GM12878 (cell line): Measurements from ENCODE around the gene ARHGAP9. TPM values are rescaled to one million over a fixed set of nuclear protein-coding genes. Genes with fewer than 3 reads are reported as not detected.

Experiments used
- CBX5 ChIP-seq: sonication (generic); IDR thresholded peaks from 2 replicates; pipeline ENCODE4 v1.6.1; 2016; ENCODE audit warnings: low read depth, moderate library complexity, mild to moderate bottlenecking, inconsistent platforms
- ETV6 ChIP-seq, 2 experiments: fragments of 450-650 bp in 1 of 2; IDR thresholded peaks in 1 of 2; conservative IDR thresholded peaks in 1 of 2; 2 replicates each; pipeline ENCODE4 v1.6.1; 2014; ENCODE audit warnings: antibody characterized with exemption in 1 of 2, borderline replicate concordance in 1 of 2, low read depth in 1 of 2, mild to moderate bottlenecking in 1 of 2, moderate library complexity in 1 of 2
- RAD51 ChIP-seq: fragments of 450-650 bp; IDR thresholded peaks from 2 replicates; pipeline ENCODE4 v1.6.1; 2016; ENCODE audit warnings: moderate library complexity, mild to moderate bottlenecking, inconsistent platforms
- RB1 ChIP-seq: fragments of 450-650 bp; formaldehyde crosslinking; IDR thresholded peaks from 2 replicates; pipeline ENCODE4 v1.6.1; 2017; ENCODE audit warnings: mild to moderate bottlenecking, borderline replicate concordance
- RBBP5 ChIP-seq: fragments of 200-600 bp; sonication (generic); conservative IDR thresholded peaks from 2 replicates; pipeline ENCODE4 v1.6.1; 2016
- SMARCA5 ChIP-seq: fragments of 450-650 bp; IDR thresholded peaks from 2 replicates; pipeline ENCODE4 v1.6.1; 2017; ENCODE audit warnings: mild to moderate bottlenecking
- SPI1 ChIP-seq: IDR thresholded peaks from 2 replicates; pipeline ENCODE4 v1.6.1; 2011; ENCODE audit warnings: low read depth, mild to moderate bottlenecking, low read length, moderate library complexity, borderline replicate concordance; ENCODE audit not compliant: insufficient read depth
- SREBF2 ChIP-seq: IDR thresholded peaks from 2 replicates; pipeline ENCODE4 v1.6.1; 2012; ENCODE audit warnings: mild to moderate bottlenecking, low read length
- STAT1 ChIP-seq: fragments of 450-650 bp; conservative IDR thresholded peaks from 2 replicates; pipeline ENCODE4 v1.6.1; 2014; ENCODE audit warnings: antibody characterized with exemption, mild to moderate bottlenecking
- ZNF274 ChIP-seq: IDR thresholded peaks from one replicate; pipeline ENCODE4 v1.8.0; 2011; ENCODE audit not compliant: insufficient read length, insufficient read depth
- polyA plus RNA-seq, 11 experiments: library from polyadenylated mRNA; depleted of rRNA in 4 of 11; unstranded in 6 of 11; stranded (reverse) in 5 of 11; fragments of >200 nt; fragmentation: Nextera tagmentation in 4 of 11; fragmentation: Illumina TruSeq in 1 of 11; extraction: Ambion mirVana in 4 of 11; extraction: Trizol in 1 of 11; gene quantifications; 1 replicate in 1 of 11; 2 replicates in 10 of 11; pipeline versions ENCODE4 v1.2.1 to v1.2.3, GENCODE V29; 2011 to 2016; ENCODE audit warnings: inconsistent platforms in 2 of 11, missing spikeins in 2 of 11, low read depth in 1 of 11
- total RNA-seq, 4 experiments: library from RNA; depleted of rRNA in 3 of 4; stranded (reverse); fragments of >200 nt in 3 of 4; fragmentation: Illumina TruSeq in 1 of 4; extraction: Trizol in 1 of 4; gene quantifications; 2 replicates each; pipeline versions ENCODE4 v1.2.1 to v1.2.3, GENCODE V29; 2013 to 2021
- TF ChIP-seq, protein P1 (sequence below): fragments of 450-650 bp; IDR thresholded peaks from 2 replicates; pipeline ENCODE4 v1.6.1; 2018; ENCODE audit warnings: mild to moderate bottlenecking, low read depth, moderate library complexity; ENCODE audit not compliant: partially characterized antibody
- TF ChIP-seq, protein P2 (sequence below): fragments of 450-650 bp; IDR thresholded peaks from 2 replicates; pipeline ENCODE4 v1.6.1; 2017; ENCODE audit warnings: antibody characterized with exemption, mild to moderate bottlenecking, moderate library complexity
- TF ChIP-seq, protein P3 (sequence below): fragments of 450-650 bp; IDR thresholded peaks from 2 replicates; pipeline ENCODE4 v1.6.1; 2017; ENCODE audit warnings: mild to moderate bottlenecking, moderate library complexity
- TF ChIP-seq, protein P4 (sequence below): fragments of 450-650 bp; IDR thresholded peaks from 2 replicates; pipeline ENCODE4 v1.6.1; 2017; ENCODE audit warnings: mild to moderate bottlenecking, low read depth, inconsistent platforms; ENCODE audit not compliant: poor library complexity, severe bottlenecking

The ARHGAP9 gene
- total and polyA plus RNA-seq, 10 of the 15 experiments (the other 5 are each of a cell fraction or from before 2014, with no cell fraction given): 19.5 to 102 (median 76.8) TPM

DNA sequence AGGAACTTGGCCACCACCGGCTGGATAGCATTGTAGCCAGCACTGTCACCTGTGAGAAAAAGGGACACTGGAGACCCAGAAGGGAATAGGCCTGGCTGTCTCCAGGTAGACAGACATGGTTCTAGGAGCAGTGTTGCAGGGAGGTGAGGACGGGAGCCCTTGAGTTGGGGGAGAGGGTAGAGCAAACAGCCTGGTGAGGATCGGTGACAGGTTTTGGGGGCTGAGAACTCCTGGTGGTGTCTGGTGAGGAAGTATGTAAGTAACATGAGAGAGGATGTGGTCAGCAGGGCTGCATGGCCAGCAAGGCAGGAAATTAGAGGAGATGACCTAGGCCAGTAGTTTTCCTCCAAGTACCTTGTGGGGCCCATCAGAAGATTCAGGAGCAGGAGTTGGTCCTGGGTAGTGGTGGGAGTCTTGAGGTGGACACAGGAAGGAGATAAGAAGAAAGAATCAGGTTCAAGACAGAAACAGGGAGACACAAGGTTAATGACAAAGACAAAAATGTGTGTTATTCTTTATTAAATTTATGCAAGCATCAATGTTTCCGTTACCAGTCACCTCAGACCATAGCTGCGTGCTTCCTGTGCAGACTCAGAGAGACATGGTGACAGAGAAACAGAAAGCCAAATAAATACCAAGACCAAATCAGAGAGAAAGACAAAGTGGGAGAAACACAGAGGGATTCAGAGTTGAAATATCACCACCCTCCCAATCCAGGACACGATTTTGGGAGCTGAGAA, at the start of gene ARHGAP9 (continued):
- TF ChIP-seq, protein P1, sequence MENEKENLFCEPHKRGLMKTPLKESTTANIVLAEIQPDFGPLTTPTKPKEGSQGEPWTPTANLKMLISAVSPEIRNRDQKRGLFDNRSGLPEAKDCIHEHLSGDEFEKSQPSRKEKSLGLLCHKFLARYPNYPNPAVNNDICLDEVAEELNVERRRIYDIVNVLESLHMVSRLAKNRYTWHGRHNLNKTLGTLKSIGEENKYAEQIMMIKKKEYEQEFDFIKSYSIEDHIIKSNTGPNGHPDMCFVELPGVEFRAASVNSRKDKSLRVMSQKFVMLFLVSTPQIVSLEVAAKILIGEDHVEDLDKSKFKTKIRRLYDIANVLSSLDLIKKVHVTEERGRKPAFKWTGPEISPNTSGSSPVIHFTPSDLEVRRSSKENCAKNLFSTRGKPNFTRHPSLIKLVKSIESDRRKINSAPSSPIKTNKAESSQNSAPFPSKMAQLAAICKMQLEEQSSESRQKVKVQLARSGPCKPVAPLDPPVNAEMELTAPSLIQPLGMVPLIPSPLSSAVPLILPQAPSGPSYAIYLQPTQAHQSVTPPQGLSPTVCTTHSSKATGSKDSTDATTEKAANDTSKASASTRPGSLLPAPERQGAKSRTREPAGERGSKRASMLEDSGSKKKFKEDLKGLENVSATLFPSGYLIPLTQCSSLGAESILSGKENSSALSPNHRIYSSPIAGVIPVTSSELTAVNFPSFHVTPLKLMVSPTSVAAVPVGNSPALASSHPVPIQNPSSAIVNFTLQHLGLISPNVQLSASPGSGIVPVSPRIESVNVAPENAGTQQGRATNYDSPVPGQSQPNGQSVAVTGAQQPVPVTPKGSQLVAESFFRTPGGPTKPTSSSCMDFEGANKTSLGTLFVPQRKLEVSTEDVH: no peak
- TF ChIP-seq RB1 (no peak), ETV6 (conservative IDR thresholded peaks at IDR 0.05 in 1 of 2, IDR thresholded peaks at IDR 0.05 in 1 of 2; ENCODE audit: borderline replicate concordance in 1 of 2, low read depth in 1 of 2) (peak in 1 of 2 experiments; percentile 63; a peak in 1 of 4 replicates), STAT1 (no peak), SREBF2 (no peak), ZNF274 (no peak), CBX5 (no peak), SMARCA5 (no peak; the same call in 1 of the 2 replicates), RBBP5 (no peak), SPI1 (peak; percentile 68; the same call in 1 of the 2 replicates), RAD51 (no peak)
- TF ChIP-seq, protein P2, sequence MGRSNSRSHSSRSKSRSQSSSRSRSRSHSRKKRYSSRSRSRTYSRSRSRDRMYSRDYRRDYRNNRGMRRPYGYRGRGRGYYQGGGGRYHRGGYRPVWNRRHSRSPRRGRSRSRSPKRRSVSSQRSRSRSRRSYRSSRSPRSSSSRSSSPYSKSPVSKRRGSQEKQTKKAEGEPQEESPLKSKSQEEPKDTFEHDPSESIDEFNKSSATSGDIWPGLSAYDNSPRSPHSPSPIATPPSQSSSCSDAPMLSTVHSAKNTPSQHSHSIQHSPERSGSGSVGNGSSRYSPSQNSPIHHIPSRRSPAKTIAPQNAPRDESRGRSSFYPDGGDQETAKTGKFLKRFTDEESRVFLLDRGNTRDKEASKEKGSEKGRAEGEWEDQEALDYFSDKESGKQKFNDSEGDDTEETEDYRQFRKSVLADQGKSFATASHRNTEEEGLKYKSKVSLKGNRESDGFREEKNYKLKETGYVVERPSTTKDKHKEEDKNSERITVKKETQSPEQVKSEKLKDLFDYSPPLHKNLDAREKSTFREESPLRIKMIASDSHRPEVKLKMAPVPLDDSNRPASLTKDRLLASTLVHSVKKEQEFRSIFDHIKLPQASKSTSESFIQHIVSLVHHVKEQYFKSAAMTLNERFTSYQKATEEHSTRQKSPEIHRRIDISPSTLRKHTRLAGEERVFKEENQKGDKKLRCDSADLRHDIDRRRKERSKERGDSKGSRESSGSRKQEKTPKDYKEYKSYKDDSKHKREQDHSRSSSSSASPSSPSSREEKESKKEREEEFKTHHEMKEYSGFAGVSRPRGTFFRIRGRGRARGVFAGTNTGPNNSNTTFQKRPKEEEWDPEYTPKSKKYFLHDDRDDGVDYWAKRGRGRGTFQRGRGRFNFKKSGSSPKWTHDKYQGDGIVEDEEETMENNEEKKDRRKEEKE: no peak
- TF ChIP-seq, protein P3, sequence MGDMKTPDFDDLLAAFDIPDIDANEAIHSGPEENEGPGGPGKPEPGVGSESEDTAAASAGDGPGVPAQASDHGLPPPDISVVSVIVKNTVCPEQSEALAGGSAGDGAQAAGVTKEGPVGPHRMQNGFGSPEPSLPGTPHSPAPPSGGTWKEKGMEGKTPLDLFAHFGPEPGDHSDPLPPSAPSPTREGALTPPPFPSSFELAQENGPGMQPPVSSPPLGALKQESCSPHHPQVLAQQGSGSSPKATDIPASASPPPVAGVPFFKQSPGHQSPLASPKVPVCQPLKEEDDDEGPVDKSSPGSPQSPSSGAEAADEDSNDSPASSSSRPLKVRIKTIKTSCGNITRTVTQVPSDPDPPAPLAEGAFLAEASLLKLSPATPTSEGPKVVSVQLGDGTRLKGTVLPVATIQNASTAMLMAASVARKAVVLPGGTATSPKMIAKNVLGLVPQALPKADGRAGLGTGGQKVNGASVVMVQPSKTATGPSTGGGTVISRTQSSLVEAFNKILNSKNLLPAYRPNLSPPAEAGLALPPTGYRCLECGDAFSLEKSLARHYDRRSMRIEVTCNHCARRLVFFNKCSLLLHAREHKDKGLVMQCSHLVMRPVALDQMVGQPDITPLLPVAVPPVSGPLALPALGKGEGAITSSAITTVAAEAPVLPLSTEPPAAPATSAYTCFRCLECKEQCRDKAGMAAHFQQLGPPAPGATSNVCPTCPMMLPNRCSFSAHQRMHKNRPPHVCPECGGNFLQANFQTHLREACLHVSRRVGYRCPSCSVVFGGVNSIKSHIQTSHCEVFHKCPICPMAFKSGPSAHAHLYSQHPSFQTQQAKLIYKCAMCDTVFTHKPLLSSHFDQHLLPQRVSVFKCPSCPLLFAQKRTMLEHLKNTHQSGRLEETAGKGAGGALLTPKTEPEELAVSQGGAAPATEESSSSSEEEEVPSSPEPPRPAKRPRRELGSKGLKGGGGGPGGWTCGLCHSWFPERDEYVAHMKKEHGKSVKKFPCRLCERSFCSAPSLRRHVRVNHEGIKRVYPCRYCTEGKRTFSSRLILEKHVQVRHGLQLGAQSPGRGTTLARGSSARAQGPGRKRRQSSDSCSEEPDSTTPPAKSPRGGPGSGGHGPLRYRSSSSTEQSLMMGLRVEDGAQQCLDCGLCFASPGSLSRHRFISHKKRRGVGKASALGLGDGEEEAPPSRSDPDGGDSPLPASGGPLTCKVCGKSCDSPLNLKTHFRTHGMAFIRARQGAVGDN: no peak; the same call in 1 of the 2 replicates
- TF ChIP-seq, protein P4, sequence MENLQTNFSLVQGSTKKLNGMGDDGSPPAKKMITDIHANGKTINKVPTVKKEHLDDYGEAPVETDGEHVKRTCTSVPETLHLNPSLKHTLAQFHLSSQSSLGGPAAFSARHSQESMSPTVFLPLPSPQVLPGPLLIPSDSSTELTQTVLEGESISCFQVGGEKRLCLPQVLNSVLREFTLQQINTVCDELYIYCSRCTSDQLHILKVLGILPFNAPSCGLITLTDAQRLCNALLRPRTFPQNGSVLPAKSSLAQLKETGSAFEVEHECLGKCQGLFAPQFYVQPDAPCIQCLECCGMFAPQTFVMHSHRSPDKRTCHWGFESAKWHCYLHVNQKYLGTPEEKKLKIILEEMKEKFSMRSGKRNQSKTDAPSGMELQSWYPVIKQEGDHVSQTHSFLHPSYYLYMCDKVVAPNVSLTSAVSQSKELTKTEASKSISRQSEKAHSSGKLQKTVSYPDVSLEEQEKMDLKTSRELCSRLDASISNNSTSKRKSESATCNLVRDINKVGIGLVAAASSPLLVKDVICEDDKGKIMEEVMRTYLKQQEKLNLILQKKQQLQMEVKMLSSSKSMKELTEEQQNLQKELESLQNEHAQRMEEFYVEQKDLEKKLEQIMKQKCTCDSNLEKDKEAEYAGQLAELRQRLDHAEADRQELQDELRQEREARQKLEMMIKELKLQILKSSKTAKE: no peak
